CD4-positive, alpha-beta T cell treated with Interleukin-4 for 4 hours (primary cell): ENCODE data around the gene SPRED2.

ENCODE experiments used
- DNase-seq: peaks from one replicate; pipeline ENCODE4 v3.0.0-alpha.2; 2020

Gene SPRED2

DNA sequence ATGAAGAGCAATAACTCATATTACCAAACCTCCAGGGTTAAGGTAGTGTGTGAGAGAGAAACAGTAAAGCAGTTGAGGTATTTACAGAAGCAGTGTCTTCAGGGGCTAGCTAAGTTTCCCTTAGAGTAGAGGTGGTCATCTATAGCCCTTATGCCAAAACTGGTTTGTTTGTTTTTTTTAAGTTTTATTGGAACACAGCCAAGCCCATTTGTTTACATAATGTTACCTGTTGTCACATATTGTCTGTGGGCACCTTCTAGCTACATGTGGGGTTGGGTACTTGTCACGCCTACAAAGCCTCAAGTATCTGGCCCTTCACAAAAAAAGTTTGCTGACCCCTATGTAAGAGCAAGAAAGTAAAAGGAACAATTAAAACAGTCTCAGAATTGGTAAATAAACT, 165.4 kb downstream of the SPRED2 start:
- DNase-seq: no peak

DNA sequence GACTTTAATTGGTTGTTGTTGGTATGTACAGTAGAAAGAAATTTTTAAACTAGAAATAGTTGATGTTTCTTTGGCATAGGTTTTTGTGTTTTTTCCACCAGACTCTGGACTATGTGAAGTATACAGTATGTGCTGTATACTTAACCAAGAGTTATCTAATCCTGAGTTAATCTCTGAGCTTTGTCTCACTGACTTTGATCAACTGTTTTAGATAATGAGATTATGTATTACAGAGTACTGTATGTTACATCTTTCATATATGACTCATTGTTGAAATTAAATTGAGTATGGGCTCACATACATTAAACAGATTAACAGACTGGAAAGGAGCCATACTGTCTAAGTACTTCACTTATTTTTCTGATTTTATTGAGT, 166.7 kb downstream of the SPRED2 start:
- DNase-seq: no peak

- DNase-seq: peak; percentile 27
Observed at GRCh38 chr2:65264821-65265670, 167.4 kb downstream of the SPRED2 start.

DNA sequence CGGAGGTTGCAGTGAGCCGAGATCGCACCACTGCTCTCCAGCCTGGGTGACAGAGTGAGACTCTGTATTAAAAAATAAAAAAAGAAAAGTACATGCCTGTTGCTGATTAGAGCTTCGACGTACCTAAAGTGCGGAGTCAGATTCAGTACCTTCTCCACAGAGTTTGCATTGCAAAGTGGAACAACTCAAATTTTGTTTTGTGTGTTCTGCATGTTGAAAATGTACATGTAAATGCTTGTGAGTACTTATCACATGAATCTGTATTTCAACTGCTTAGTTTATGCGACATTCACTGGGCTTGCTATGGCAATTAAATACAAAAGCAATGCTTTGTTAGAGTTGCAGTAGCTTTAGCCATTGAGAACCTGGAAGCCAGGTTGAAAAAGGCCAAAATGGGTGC, 168.4 kb downstream of the SPRED2 start:
- no peak for DNase-seq

DNA sequence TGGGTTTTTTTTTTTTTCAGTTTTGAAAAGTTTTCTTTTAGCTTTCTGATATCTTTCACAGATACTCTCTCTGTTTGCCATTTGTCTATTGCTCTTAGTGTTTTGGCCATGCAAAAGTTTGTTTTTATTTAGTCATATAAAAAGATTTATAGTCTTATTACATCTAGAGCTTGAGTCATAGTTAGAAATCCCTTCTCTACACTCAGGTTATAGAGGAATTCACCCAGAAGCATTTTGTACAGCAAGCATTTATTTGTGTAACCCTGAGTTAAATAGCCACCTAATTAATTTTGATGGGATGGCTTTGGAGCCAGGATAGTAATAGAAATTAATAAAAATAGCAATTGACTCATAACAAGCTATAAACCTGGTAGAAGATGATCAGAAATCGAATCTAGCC, 169.1 kb downstream of the SPRED2 start:
- no peak for DNase-seq

- DNase-seq: no peak
Observed at GRCh38 chr2:65261676-65262075, 170.7 kb downstream of the SPRED2 start.
